Dendritic cell treated with granulocyte-macrophage colony-stimulating factor and Interleukin-4, amounts not matched to agents 40 ng/mL and 50 ng/mL, for 4 days (primary cell): ENCODE measurements around the gene SLC35F1.

Experiments
- H3K27ac Mint-ChIP-seq: one replicate; pipeline ENCODE4 v1.8.0; 2022; ENCODE audit warnings: mild to moderate bottlenecking, mixed read lengths
- H3K27me3 Mint-ChIP-seq: one replicate; pipeline ENCODE4 v1.8.0; 2022; ENCODE audit warnings: mild to moderate bottlenecking, mixed read lengths
- H3K36me3 Mint-ChIP-seq: one replicate; pipeline ENCODE4 v1.8.0; 2022; ENCODE audit warnings: low read depth, mixed read lengths
- H3K4me1 Mint-ChIP-seq: one replicate; pipeline ENCODE4 v1.8.0; 2022; ENCODE audit warnings: low read depth, mixed read lengths
- H3K4me3 Mint-ChIP-seq: one replicate; pipeline ENCODE4 v1.8.0; 2022; ENCODE audit warnings: mild to moderate bottlenecking, moderate library complexity, mixed read lengths
- H3K9me3 Mint-ChIP-seq: one replicate; pipeline ENCODE4 v1.8.0; 2022; ENCODE audit warnings: mixed read lengths
- intact Hi-C: fragments of 100-400 bp; cut with micrococcal nuclease; formaldehyde crosslinking; loops from one replicate; pipeline ENCODE4 v1.15.0; 2022

The SLC35F1 gene

GRCh38 chr6:118304321-118304720 is 397.3 kb downstream of the SLC35F1 start:
- H3K4me1 Mint-ChIP-seq, result no peaks in the 10 kb centered on the region
- H3K27ac Mint-ChIP-seq, result no peak overlapping the region
- no peaks in the 10 kb centered on the region for H3K36me3 Mint-ChIP-seq
- no peak overlapping the region for H3K4me3 Mint-ChIP-seq
- intact Hi-C loops, result no loop called here
- H3K27me3 Mint-ChIP-seq, result no peaks in the 10 kb centered on the region
- no peaks in the 10 kb centered on the region for H3K9me3 Mint-ChIP-seq

GRCh38 chr6:118305081-118305480 is 398.0 kb downstream of the SLC35F1 start:
- H3K4me3 Mint-ChIP-seq, result no peak overlapping the region
- intact Hi-C loops, result no loop called here

GRCh38 chr6:118306392-118307238 is 399.6 kb downstream of the SLC35F1 start:
- Mint-ChIP-seq H3K27ac (no peak overlapping the region), H3K9me3 (no peaks in the 10 kb centered on the region), H3K4me3 (no peak overlapping the region), H3K27me3 (no peaks in the 10 kb centered on the region), H3K36me3 (no peaks in the 10 kb centered on the region), H3K4me1 (no peaks in the 10 kb centered on the region)
- intact Hi-C loops, result no loop called here

More at GRCh38 chr6:118305081-118305480, 398.0 kb downstream of the SLC35F1 start:
- H3K36me3 Mint-ChIP-seq, result no peaks in the 10 kb centered on the region
- no peaks in the 10 kb centered on the region for H3K27me3 Mint-ChIP-seq
- no peaks in the 10 kb centered on the region for H3K9me3 Mint-ChIP-seq
- no peak overlapping the region for H3K27ac Mint-ChIP-seq
- H3K4me1 Mint-ChIP-seq, result no peaks in the 10 kb centered on the region

GRCh38 chr6:118307581-118307980 is 400.5 kb downstream of the SLC35F1 start:
- H3K4me3 Mint-ChIP-seq, result no peak overlapping the region
- no peaks in the 10 kb centered on the region for H3K9me3 Mint-ChIP-seq
- H3K4me1 Mint-ChIP-seq, result no peaks in the 10 kb centered on the region
- H3K27ac Mint-ChIP-seq, result no peak overlapping the region
- intact Hi-C loops, result no loop called here
- H3K36me3 Mint-ChIP-seq, result no peaks in the 10 kb centered on the region
- no peaks in the 10 kb centered on the region for H3K27me3 Mint-ChIP-seq

GRCh38 chr6:118309337-118310093 is 402.5 kb downstream of the SLC35F1 start:
- no peaks in the 10 kb centered on the region for H3K9me3 Mint-ChIP-seq
- no peaks in the 10 kb centered on the region for H3K27me3 Mint-ChIP-seq
- H3K4me1 Mint-ChIP-seq, result no peaks in the 10 kb centered on the region
- no peak overlapping the region for H3K27ac Mint-ChIP-seq
- no peak overlapping the region for H3K4me3 Mint-ChIP-seq
- intact Hi-C loops, result no loop called here
- H3K36me3 Mint-ChIP-seq, result no peaks in the 10 kb centered on the region

- H3K36me3 Mint-ChIP-seq, result no peaks in the 10 kb centered on the region
- H3K9me3 Mint-ChIP-seq, result no peaks in the 10 kb centered on the region
- H3K27ac Mint-ChIP-seq, result no peak overlapping the region
- no peaks in the 10 kb centered on the region for H3K27me3 Mint-ChIP-seq
- intact Hi-C loops, result no loop called here
- no peaks in the 10 kb centered on the region for H3K4me1 Mint-ChIP-seq
- no peak overlapping the region for H3K4me3 Mint-ChIP-seq
These were observed 406.1 kb downstream of the SLC35F1 start for GRCh38 chr6:118313208-118313607.

GRCh38 chr6:118313762-118314161 is 406.7 kb downstream of the SLC35F1 start:
- H3K4me3 Mint-ChIP-seq, result no peak overlapping the region

GRCh38 chr6:118316796-118317384 is 409.8 kb downstream of the SLC35F1 start:
- Mint-ChIP-seq H3K27me3 (no peaks in the 10 kb centered on the region), H3K4me1 (no peaks in the 10 kb centered on the region), H3K36me3 (no peaks in the 10 kb centered on the region), H3K27ac (no peak overlapping the region), H3K4me3 (no peak overlapping the region), H3K9me3 (no peaks in the 10 kb centered on the region)
- intact Hi-C loops, result no loop called here

More at GRCh38 chr6:118313762-118314161, 406.7 kb downstream of the SLC35F1 start:
- Mint-ChIP-seq H3K9me3 (no peaks in the 10 kb centered on the region), H3K4me1 (no peaks in the 10 kb centered on the region), H3K27ac (no peak overlapping the region), H3K36me3 (no peaks in the 10 kb centered on the region), H3K27me3 (no peaks in the 10 kb centered on the region)
- intact Hi-C loops, result no loop called here

GRCh38 chr6:118317581-118318563 is 410.8 kb downstream of the SLC35F1 start:
- no peak overlapping the region for H3K4me3 Mint-ChIP-seq
- no peaks in the 10 kb centered on the region for H3K27me3 Mint-ChIP-seq
- H3K27ac Mint-ChIP-seq, result no peak overlapping the region
- no peaks in the 10 kb centered on the region for H3K4me1 Mint-ChIP-seq
- no peaks in the 10 kb centered on the region for H3K36me3 Mint-ChIP-seq
- no peaks in the 10 kb centered on the region for H3K9me3 Mint-ChIP-seq
- intact Hi-C loops, result no loop called here

- H3K9me3 Mint-ChIP-seq, result no peaks in the 10 kb centered on the region
- H3K4me1 Mint-ChIP-seq, result no peaks in the 10 kb centered on the region
- no peak overlapping the region for H3K4me3 Mint-ChIP-seq
- no peak overlapping the region for H3K27ac Mint-ChIP-seq
- H3K27me3 Mint-ChIP-seq, result no peaks in the 10 kb centered on the region
- intact Hi-C loops, result no loop called here
- no peaks in the 10 kb centered on the region for H3K36me3 Mint-ChIP-seq
These were observed 411.6 kb downstream of the SLC35F1 start for GRCh38 chr6:118318648-118319047.

GRCh38 chr6:118319416-118319815 is 412.4 kb downstream of the SLC35F1 start:
- Mint-ChIP-seq H3K4me1 (no peaks in the 10 kb centered on the region), H3K27me3 (no peaks in the 10 kb centered on the region), H3K4me3 (no peak overlapping the region), H3K27ac (no peak overlapping the region), H3K9me3 (no peaks in the 10 kb centered on the region), H3K36me3 (no peaks in the 10 kb centered on the region)
- intact Hi-C loops, result no loop called here

GRCh38 chr6:118319894-118320649 is 413.0 kb downstream of the SLC35F1 start:
- Mint-ChIP-seq H3K4me1 (no peaks in the 10 kb centered on the region), H3K27me3 (no peaks in the 10 kb centered on the region), H3K4me3 (no peak overlapping the region), H3K27ac (no peak overlapping the region), H3K9me3 (no peaks in the 10 kb centered on the region), H3K36me3 (no peaks in the 10 kb centered on the region)
- intact Hi-C loops, result no loop called here

- H3K27me3 Mint-ChIP-seq, result no peaks in the 10 kb centered on the region
- intact Hi-C loops, result no loop called here
- H3K4me3 Mint-ChIP-seq, result no peak overlapping the region
- H3K9me3 Mint-ChIP-seq, result no peaks in the 10 kb centered on the region
- H3K36me3 Mint-ChIP-seq, result no peaks in the 10 kb centered on the region
- no peaks in the 10 kb centered on the region for H3K4me1 Mint-ChIP-seq
- H3K27ac Mint-ChIP-seq, result no peak overlapping the region
These were observed 413.6 kb downstream of the SLC35F1 start for GRCh38 chr6:118320652-118321051.
